ENCODE data around the gene F11.

F11 gene

GRCh38 chr4:186291256-186291890 is 25.4 kb downstream of the F11 start:
- Mint-ChIP-seq H3K27me3 (ENCODE audit: low read depth, poor library complexity) (peaks cover 11% of the 10 kb centered on the region), H3K27ac (no peak overlapping the region), H3K36me3 (ENCODE audit: low read depth) (no peaks in the 10 kb centered on the region), H3K9me3 (no peaks in the 10 kb centered on the region), H3K4me3 (no peak overlapping the region), H3K4me1 (no peaks in the 10 kb centered on the region)
- no peak for TF ChIP-seq CTCF (IDR thresholded peaks at IDR 0.05)
- no peak for DNase-seq

GRCh38 chr4:186294160-186294559 is 28.2 kb downstream of the F11 start:
- Mint-ChIP-seq H3K27ac (no peak overlapping the region), H3K36me3 (ENCODE audit: low read depth) (no peaks in the 10 kb centered on the region), H3K4me1 (peaks cover 6% of the 10 kb centered on the region), H3K27me3 (ENCODE audit: low read depth, poor library complexity) (peaks cover 22% of the 10 kb centered on the region), H3K9me3 (no peaks in the 10 kb centered on the region), H3K4me3 (no peak overlapping the region)
- no peak for DNase-seq
- no peak for TF ChIP-seq CTCF (IDR thresholded peaks at IDR 0.05)

GRCh38 chr4:186296481-186296880 is 30.5 kb downstream of the F11 start:
- Mint-ChIP-seq H3K36me3 (ENCODE audit: low read depth) (no peaks in the 10 kb centered on the region), H3K4me3 (no peak overlapping the region), H3K4me1 (peaks cover 6% of the 10 kb centered on the region), H3K27me3 (ENCODE audit: low read depth, poor library complexity) (peaks cover 25% of the 10 kb centered on the region), H3K9me3 (no peaks in the 10 kb centered on the region), H3K27ac (no peak overlapping the region)
- TF ChIP-seq CTCF (IDR thresholded peaks at IDR 0.05) = no peak
- DNase-seq = no peak

- Mint-ChIP-seq H3K4me1 (peaks cover 6% of the 10 kb centered on the region), H3K36me3 (ENCODE audit: low read depth) (no peaks in the 10 kb centered on the region), H3K27ac (no peak overlapping the region), H3K27me3 (ENCODE audit: low read depth, poor library complexity) (peaks cover 25% of the 10 kb centered on the region), H3K4me3 (no peak overlapping the region), H3K9me3 (no peaks in the 10 kb centered on the region)
- peak; percentile 13 for DNase-seq
- TF ChIP-seq CTCF (IDR thresholded peaks at IDR 0.05) = peak; percentile 80
Observed at GRCh38 chr4:186297013-186297645, 31.1 kb downstream of the F11 start.

- DNase-seq = peak; percentile 24
- H3K9me3 Mint-ChIP-seq = no peaks in the 10 kb centered on the region
- H3K27ac Mint-ChIP-seq = no peak overlapping the region
- H3K36me3 Mint-ChIP-seq (ENCODE audit: low read depth) = no peaks in the 10 kb centered on the region
- peaks cover 23% of the 10 kb centered on the region for H3K27me3 Mint-ChIP-seq (ENCODE audit: low read depth, poor library complexity)
- H3K4me3 Mint-ChIP-seq = peak overlapping the region; percentile 61
- H3K4me1 Mint-ChIP-seq = peaks cover 6% of the 10 kb centered on the region
- TF ChIP-seq CTCF (IDR thresholded peaks at IDR 0.05) = no peak
Observed at GRCh38 chr4:186298031-186298647, 32.1 kb downstream of the F11 start.

All from nephron progenitor cell (in vitro differentiated cells).